GM21717 (cell line): ENCODE results near the gene CDKN2B.
A peak's percentile ranks its signal among the peaks of the same experiment; 100 is the strongest.
"Not testable (repeated sequence)": the region's sequence is repeated elsewhere in the genome, so short reads cannot be mapped to it uniquely, and the experiment has no call there.

Experiments
- ATAC-seq: cut with Tn5 transposase; IDR thresholded peaks from one replicate; pipeline ENCODE4 v1.9.1; 2021; ENCODE audit warnings: mild to moderate bottlenecking, moderate library complexity; ENCODE audit not compliant: unreplicated experiment

The CDKN2B gene

DNA sequence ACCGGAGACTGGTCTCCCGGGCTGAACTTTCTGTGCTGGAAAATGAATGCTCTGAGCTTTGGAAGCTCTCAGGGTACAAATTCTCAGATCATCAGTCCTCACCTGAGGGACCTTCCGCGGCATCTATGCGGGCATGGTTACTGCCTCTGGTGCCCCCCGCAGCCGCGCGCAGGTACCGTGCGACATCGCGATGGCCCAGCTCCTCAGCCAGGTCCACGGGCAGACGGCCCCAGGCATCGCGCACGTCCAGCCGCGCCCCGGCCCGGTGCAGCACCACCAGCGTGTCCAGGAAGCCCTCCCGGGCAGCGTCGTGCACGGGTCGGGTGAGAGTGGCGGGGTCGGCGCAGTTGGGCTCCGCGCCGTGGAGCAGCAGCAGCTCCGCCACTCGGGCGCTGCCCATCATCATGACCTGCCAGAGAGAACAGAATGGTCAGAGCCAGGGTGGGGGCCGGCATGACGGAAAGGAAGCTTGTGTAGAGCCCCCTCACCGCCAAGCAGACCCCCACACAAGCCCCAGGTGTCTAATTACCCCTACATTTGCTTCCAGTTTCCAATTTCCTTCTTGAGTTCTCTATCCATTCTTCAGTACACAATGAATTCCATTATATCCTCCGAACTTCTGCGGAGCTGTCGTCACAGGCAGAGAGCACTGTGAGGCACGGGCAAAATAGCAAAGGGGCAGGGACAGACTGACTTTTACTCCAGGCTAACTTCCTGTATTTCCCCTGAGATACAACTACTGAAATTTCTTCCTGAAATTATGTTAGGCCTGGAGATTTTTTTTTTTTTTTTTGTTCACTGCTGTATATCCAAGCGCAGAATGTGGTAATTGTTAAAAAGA lies 38.1 kb downstream of the CDKN2B start:
- ATAC-seq: no peak

DNA sequence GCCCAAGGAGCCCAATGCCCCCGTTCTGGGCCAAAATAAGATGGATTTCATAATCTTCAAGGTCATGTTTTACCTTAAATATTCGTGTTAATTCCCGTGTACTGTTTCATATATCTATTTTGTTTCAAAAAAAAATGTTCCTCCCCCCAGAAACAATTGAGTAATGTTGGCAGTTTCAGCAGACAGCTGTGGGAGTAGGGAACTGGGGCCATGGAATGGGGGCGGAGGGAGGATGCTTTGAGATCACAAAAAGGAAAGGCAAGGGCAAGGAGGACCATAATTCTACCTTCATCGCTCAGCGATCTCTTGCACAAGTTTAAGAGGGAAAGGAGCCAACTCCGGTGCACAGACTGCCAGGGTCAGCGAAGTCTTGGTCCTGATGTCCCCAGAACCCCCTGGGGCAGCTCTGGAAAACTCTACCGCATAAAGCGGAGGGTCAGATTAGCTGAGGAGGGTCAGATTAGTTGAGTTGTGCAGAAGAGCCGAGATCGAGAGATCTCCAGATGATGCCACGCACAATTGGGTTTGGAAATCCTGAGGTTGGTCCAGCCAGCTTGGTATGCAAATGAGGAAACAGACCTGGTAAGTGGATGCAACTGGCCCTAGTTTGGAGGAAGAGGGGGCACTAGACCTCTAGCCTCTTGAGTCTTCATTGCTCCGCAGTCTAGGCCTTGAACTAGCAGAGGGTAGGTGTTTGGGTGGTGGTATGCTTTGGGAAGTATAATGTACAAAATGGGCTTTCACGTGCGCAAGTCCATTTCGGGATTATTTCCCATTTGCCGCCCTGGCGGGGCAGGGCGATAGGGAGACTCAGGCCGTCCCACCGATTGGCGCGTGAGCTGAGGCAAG lies 38.9 kb downstream of the CDKN2B start:
- no peak for ATAC-seq

DNA sequence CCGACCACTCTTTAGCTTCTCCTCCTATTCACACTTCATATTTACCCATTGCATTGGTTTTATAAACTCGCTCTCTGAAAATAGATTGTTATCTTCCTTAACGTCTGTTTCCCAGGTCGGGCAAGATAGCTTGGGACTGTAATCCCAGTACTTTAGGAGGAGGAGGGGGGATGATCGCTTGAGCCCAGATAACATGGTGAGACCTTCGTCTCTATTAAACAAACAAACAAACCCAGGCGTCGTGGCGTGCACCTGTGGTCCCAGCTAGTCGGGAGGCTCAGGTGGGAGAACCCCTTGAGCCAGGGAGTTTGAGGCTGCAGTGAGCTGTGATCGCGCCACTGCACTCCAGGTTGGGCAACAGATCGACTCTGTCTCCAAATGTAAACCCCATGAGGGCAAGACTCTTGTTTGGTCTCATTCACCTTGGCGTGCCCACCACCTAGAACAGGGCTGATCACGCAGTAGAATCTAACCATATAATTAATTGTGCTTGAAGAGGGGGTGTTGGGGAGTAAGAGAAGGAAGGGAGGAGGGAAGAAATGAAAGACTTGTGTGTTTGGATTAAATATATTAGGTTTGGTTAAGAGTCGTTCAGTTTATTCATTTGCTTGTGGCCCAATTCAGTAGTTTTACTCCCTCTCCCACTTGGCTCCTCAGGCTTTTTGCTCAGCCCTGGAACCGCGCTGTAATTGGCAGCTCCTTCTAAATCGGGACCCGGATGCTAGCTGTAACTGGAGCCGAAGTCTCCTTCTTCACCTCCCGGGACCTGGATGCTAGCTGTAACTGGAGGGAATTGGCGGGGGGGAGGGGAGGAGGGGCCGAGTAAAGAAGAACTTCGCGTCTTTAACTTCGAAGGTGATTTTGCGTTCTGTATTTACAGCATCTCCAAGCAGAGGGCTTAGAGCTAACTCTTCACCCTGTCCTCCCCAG lies 39.8 kb downstream of the CDKN2B start:
- ATAC-seq: no peak

DNA sequence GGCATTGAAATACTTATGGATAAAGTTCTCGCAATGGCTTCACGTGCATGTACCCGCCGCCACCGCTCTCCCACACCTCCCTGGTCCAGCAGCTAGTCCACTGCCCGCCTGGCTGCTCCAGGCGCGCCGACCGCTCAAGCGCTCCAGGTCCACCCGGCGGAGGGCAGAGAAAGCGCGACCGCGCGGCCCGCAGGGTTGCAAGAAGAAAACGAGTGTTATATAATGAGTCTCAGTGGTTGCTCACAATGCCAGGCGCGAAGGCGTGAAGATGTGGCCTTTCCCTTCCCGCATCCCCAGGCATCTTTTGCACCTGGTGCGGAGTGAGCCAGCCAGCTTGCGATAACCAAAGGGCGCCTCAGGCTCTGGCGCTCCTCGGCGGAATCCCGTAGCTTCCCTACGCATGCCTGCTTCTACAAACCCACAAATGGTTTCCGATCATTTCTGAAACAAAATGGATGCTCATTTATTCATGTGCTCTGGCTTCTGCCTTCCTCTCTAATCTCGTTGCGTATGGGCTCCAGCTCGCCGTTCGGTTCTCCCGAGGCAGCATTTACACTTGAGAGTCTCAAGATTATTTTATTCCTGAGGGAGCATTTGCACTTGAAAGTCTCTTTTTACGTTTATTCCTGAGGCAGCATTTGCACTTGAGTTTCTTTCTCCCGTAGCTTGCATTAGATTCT lies 40.6 kb downstream of the CDKN2B start:
- no peak for ATAC-seq

DNA sequence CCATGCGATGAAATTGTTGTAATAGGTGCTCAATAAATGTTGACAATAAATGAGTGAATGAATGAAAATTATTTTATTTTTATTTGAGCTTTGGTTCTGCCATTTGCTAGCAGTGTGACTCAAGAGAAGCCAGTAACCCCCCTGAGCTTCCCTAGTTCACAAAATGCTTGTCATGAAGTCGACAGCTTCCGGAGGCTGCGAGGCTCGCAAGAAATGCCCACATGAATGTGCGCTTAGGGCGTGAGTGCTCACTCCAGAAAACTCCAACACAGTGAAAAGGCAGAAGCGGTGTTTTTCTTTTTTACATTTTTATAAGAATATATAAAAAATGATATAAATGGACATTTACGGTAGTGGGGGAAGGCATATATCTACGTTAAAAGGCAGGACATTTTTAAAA lies 41.4 kb downstream of the CDKN2B start:
- no peak for ATAC-seq

DNA sequence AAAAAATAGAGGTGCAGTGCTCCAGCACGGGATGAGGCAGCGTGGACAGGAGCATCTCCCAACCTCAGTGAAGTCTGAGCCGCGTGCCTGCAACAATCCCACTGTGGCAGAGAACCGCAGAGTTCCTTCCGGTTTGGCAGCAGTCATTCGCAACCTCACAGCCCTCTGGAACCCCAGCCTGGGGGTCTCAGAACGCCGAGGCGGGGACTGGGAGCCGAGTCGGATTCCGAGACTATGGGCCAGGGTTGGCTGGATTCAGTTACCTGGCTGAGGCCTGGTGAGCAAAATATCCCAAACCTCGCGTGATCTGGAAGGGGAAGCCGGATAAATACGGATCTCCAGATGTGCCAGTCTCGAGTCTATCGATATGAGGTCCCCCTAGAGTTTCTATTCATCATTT lies 41.9 kb downstream of the CDKN2B start:
- no peak for ATAC-seq

DNA sequence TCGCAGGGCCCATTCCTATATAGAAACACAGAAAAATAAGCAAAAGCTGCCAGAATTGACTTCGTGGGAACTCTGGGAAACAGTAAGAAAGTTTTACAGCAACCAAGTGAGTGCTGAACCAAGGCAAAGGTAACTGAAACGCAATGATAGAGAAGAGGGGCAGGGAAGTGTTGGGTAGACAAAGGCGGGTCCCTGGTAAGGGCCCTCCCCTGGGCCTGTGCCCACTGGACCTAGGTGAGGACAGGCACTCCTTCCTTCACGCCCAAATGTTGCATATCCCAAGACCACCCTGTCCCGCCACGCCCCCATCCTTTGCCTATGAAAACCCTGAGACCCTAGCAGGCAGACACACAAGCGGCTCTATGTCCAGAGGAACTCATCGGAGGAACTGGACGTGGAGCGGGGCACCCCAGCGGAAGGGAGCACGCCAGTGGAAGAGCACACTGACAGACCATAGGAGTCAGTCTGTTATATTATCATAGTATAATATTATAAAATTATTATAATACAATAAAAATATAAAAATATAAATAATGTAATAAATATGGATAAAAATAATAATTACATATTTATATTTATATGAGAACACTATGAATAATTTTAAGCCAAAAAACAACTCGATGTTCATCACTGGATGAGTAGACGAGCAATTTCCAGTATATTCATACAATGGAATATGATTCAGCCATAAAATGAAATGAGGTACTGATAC lies 42.8 kb downstream of the CDKN2B start:
- ATAC-seq: no peak

DNA sequence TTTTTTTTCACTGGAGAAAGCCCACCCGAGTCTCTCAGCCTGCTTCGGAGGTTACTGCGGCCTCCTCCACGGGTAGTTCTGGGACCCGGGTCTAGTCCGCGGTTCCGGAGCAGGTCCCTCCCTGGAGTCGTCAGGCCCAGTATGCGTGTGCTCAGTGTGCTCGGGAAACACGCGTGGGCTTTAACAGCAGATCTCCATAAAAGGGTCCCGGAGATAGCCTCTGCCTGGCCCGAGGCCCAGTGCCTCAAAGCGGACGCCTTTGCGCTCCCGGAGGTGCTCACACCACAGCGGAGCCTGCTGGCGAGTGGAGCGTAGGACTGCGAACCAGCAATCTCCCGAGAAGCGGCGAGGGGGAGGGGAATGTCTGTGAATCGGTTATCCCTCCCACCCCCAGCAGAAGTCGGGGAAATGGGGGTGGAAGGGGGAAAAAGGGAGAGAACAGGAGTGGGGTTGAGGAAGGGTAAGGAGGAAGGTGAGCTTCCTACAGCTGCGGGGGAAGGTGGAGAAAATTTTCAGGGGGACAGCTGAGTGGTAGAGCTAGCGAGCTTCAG lies 43.6 kb downstream of the CDKN2B start:
- peak; percentile 88 for ATAC-seq

DNA sequence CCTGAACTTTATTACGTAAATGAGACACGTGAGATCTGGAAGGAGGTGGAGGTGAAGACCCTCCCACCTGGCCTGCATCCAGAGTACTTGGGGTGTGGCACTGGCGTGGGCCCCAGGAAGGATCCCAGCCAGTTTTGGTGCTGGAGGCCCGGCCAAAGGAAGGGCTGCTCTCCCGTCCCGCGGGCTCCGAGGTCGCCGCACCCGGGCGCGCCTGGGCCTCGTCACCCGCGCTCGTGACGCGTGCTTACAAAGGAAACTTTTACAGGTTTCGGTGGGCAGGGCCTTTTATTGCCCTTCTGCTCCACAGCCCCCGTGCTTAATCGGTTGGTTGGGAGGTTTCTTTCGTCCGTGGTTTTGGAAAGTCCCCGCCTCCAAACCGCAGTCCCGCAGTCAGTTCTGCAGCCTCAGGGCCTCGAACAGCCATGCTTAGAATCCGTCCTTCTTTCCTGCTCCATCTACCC lies 44.1 kb downstream of the CDKN2B start:
- ATAC-seq: peak; percentile 79

DNA sequence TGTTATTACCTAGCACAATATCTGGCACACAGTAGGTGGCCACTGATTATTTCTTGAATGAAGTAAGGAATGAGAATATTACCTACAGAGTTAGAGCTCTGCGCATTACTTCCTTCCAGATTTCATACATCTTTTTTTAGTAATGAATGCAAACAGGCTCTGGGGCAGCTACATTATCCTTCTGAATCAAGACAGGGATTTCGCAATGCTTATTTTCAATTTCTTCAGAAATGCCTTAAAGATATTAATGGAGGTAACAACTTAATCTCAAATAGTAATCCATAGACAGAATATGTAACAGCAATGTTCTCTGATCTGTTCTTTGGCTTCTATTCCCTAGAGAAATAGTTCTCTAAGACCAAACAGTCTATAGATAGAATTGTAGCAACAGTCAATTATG lies 47.5 kb downstream of the CDKN2B start:
- no peak for ATAC-seq

DNA sequence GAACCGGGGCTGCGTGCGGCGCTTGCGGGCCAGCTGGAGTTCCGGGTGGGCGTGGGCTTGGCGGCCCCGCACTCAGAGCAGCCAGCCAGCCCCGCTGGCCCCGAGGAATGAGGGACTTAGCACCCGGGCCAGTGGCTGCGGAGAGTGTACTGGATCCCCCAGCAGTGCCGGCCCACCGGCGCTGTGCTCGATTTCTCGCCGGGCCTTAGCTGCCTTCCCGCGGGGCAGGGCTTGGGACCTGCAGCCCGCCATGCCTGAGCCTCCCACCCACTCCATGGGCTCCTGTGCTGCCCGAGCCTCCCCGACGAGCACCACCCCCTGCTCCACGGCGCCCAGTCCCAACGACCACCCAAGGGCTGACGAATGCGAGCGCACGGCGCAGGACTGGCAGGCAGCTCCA lies 49.8 kb downstream of the CDKN2B start:
- ATAC-seq: not testable (repeated sequence)

DNA sequence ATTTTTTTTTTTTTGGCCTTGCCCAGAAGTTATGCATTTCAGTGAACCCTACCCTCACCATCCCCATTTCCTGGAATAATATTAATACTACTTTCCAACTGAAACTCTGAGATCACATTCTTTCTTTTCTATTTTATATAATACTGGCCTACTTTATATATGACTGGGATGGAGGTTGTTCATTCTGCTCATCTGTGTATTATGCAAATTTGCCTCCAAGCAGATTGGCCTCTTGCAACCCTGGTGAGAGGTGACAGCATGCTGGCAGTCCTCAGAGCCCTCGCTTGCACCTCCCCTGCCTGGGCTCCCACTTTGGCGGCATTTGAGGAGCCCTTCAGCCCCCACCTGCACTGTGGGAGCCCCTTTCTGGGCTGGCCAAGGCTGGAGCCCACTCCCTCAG lies 50.3 kb downstream of the CDKN2B start:
- ATAC-seq: no peak
